Tibial nerve (tissue), 4 donors: ENCODE data around the gene SORCS2.

ENCODE experiments used
- EP300 ChIP-seq, 2 donors: sonication (generic); formaldehyde crosslinking; IDR thresholded peaks; one replicate each; pipeline ENCODE4 v1.6.1; 2017; ENCODE audit warnings: antibody characterized with exemption in 2 of 2, mild to moderate bottlenecking in 1 of 2
- POLR2A ChIP-seq, 2 donors: fragments of 450-650 bp; IDR thresholded peaks; one replicate each; pipeline ENCODE4 v1.6.1; 2017; ENCODE audit warnings: antibody characterized with exemption in 2 of 2, mild to moderate bottlenecking in 2 of 2, moderate library complexity in 2 of 2
- TF ChIP-seq, protein P1 (sequence below), 5 experiments: fragments of 200-600 bp in 3 of 5; fragments of 450-650 bp in 2 of 5; sonication (generic) in 3 of 5; IDR thresholded peaks; one replicate each; pipeline ENCODE4 v1.5.1; 2016 to 2019; ENCODE audit warnings: antibody characterized with exemption in 5 of 5, mild to moderate bottlenecking in 3 of 5, moderate library complexity in 2 of 5

DNA sequence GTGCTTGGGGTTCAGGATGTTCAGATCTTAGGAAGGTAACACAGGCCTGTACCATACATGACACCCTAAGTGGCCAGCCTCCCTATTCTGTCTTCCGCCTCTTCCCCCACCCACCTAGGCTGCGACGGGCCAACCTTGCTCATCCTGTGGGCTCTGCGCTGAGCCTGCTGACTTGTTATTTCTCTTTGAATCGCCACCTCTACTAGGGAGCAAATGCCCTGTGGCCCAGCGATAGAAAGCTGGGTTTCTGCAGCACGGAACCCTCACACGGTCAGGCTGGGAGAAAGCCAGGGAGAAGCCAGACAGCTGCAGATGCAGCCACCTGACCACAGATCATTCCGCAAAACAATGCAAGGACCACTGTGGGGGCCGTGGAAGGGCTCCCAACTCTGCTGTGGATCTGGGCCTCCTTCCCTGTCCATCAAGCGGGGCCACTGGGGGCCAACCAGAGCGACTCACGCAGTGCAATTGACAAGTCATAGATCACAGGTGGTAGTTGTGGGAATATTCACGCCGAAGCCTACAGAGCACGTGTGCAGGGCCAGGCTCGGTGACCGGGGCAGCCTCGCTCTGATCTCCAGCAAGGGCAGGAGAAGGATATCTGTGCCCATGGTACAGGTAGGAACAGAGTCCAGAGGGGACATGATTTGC lies 519.8 kb downstream of the SORCS2 start:
- no peak for TF ChIP-seq POLR2A (IDR thresholded peaks at IDR 0.05)
- TF ChIP-seq, protein P1, sequence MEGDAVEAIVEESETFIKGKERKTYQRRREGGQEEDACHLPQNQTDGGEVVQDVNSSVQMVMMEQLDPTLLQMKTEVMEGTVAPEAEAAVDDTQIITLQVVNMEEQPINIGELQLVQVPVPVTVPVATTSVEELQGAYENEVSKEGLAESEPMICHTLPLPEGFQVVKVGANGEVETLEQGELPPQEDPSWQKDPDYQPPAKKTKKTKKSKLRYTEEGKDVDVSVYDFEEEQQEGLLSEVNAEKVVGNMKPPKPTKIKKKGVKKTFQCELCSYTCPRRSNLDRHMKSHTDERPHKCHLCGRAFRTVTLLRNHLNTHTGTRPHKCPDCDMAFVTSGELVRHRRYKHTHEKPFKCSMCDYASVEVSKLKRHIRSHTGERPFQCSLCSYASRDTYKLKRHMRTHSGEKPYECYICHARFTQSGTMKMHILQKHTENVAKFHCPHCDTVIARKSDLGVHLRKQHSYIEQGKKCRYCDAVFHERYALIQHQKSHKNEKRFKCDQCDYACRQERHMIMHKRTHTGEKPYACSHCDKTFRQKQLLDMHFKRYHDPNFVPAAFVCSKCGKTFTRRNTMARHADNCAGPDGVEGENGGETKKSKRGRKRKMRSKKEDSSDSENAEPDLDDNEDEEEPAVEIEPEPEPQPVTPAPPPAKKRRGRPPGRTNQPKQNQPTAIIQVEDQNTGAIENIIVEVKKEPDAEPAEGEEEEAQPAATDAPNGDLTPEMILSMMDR (IDR thresholded peaks at IDR 0.05), result no peak
- TF ChIP-seq EP300 (IDR thresholded peaks at IDR 0.05), result no peak
